ENCODE data around the gene NUP62.

Gene NUP62

GRCh38 chr19:49933643-49934042, 4.3 kb upstream of the NUP62 start:
- TF ChIP-seq CREB1 (IDR thresholded peaks at IDR 0.05; ENCODE audit: low read depth) = no peak
- TF ChIP-seq CEBPB (IDR thresholded peaks at IDR 0.05) = no peak
- no peak for TF ChIP-seq REST (IDR thresholded peaks at IDR 0.05; ENCODE audit: low read depth)
- TF ChIP-seq MAX (IDR thresholded peaks at IDR 0.05) = no peak
- no peak for TF ChIP-seq TEAD4 (IDR thresholded peaks at IDR 0.05)

GRCh38 chr19:49932731-49933131, 3.4 kb upstream of the NUP62 start:
- TF ChIP-seq REST (IDR thresholded peaks at IDR 0.05; ENCODE audit: low read depth) = no peak
- no peak for TF ChIP-seq YY1 (IDR thresholded peaks at IDR 0.05; ENCODE audit: low read depth)

- TF ChIP-seq CEBPB (IDR thresholded peaks at IDR 0.05) (no peak), TAF1 (IDR thresholded peaks at IDR 0.05; ENCODE audit: low read depth) (no peak), REST (IDR thresholded peaks at IDR 0.05; ENCODE audit: low read depth) (no peak), TEAD4 (IDR thresholded peaks at IDR 0.05) (no peak), TCF12 (IDR thresholded peaks at IDR 0.05; ENCODE audit: low read depth) (no peak), EP300 (IDR thresholded peaks at IDR 0.05; ENCODE audit: borderline replicate concordance) (no peak), USF1 (IDR thresholded peaks at IDR 0.05) (no peak), RAD21 (IDR thresholded peaks at IDR 0.05; ENCODE audit: low read depth) (no peak)
Observed at GRCh38 chr19:49932041-49932451, 2.7 kb upstream of the NUP62 start.

GRCh38 chr19:49931293-49932040, 2.2 kb upstream of the NUP62 start:
- TF ChIP-seq USF1 (IDR thresholded peaks at IDR 0.05) = no peak
- TF ChIP-seq EP300 (IDR thresholded peaks at IDR 0.05; ENCODE audit: borderline replicate concordance) = no peak
- no peak for TF ChIP-seq TEAD4 (IDR thresholded peaks at IDR 0.05)
- no peak for TF ChIP-seq MAX (IDR thresholded peaks at IDR 0.05)
- TF ChIP-seq YY1 (IDR thresholded peaks at IDR 0.05; ENCODE audit: low read depth) = no peak
- no peak for TF ChIP-seq ZBTB7A (IDR thresholded peaks at IDR 0.05; ENCODE audit: low read depth)
- TF ChIP-seq REST (IDR thresholded peaks at IDR 0.05; ENCODE audit: low read depth) = no peak
- no peak for TF ChIP-seq NFIC (IDR thresholded peaks at IDR 0.05)
- TF ChIP-seq CREB1 (IDR thresholded peaks at IDR 0.05; ENCODE audit: low read depth) = no peak

Data from Ishikawa (cell line).